ENCODE results near the gene DNAI4.

The DNAI4 gene

DNA sequence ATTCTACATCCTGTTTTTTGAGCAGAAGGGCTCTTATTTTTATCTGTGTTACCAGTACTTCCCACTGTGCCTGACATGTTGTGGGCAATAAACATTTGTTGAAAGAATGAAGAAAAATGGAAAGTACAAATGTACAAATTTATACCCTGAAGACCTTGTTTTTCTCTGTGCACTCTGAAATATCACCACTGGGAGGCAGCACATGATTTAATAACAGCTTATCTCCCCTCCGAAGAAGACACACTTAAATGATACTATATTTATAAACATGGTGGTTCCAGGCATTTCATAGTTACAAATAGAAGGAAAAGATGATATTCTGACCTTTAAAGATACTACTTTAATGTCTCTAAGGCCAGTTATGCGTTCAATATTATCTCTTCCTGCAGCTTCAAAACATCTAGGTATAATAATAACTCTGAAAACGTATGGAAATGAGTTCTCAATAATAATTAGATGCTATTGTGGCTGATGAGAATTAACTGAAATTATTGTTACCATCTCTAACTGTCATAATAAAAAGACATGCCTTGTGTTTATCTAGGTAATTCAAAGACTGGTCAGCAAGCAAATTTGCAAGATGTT lies 159.6 kb downstream of the DNAI4 start:
- no peak for DNase-seq (ENCODE audit: low spot score)

All from left forelimb (tissue), 1 donor.